Endothelial cell of umbilical vein (primary cell): ENCODE data around the gene PRPH. TPM values are rescaled to one million over a fixed set of nuclear protein-coding genes. Genes with fewer than 3 reads are reported as not detected.

Experiments
- BruUV-seq: library from RNA; stranded (reverse); fragments of 400-500 nt; replicated peaks from 2 replicates; lab custom pipeline; 2021; lab: Mats Ljungman, UMichigan
- CTCF ChIA-PET: fragments of 300-600, 350-600 bp; sonication (Branson Sonifier 250); formaldehyde crosslinking; loops from one replicate; lab custom pipeline; 2021; ENCODE audit warnings: antibody characterized with exemption, inconsistent platforms; lab: Charles Lee
- POLR2A ChIA-PET: fragments of 300-600, 350-600 bp; sonication (Branson Sonifier 250); formaldehyde crosslinking; loops from one replicate; lab custom pipeline; 2021; ENCODE audit warnings: antibody characterized with exemption, inconsistent platforms; lab: Charles Lee
- DNase-seq: peaks from one replicate; pipeline ENCODE4 v3.0.0-alpha.2; 2011; ENCODE audit warnings: low read depth, low spot score
- FAIRE-seq: peaks from 2 replicates; lab custom pipeline; 2011; peaks lifted over from hg19 to GRCh38; lab: Jason Lieb, UNC
- H2AFZ ChIP-seq: 2 replicates; pipeline ENCODE4 v1.6.0; 2012; ENCODE audit warnings: low read depth, low read length, control low read depth, inconsistent platforms
- H3K27ac ChIP-seq: 2 replicates; pipeline ENCODE4 v1.5.1; 2011; ENCODE audit warnings: low read depth, mild to moderate bottlenecking, control low read depth, low read length, moderate library complexity; ENCODE audit not compliant: insufficient read depth
- H3K27me3 ChIP-seq, 2 experiments: 2 replicates each; pipeline versions ENCODE4 v1.6.0 to v1.6.1; 2011; ENCODE audit warnings: low read length in 2 of 2, mixed read lengths in 1 of 2; ENCODE audit not compliant: control insufficient read depth in 2 of 2, insufficient read depth in 2 of 2
- H3K36me3 ChIP-seq, 2 experiments: 2 replicates in 1 of 2; 3 replicates in 1 of 2; pipeline ENCODE4 v1.5.1; 2011; ENCODE audit warnings: low read length in 2 of 2, mild to moderate bottlenecking in 1 of 2, moderate library complexity in 1 of 2; ENCODE audit not compliant: control insufficient read depth in 2 of 2, insufficient read depth in 2 of 2; ENCODE audit errors: extremely low read depth in 1 of 2
- H3K4me1 ChIP-seq: 3 replicates; pipeline ENCODE4 v1.5.1; 2011; ENCODE audit warnings: mild to moderate bottlenecking, low read length; ENCODE audit not compliant: control insufficient read depth, insufficient read depth; ENCODE audit errors: extremely low read depth
- H3K4me2 ChIP-seq: 2 replicates; pipeline ENCODE4 v1.6.1; 2011; ENCODE audit warnings: low read length, control low read depth, mixed read lengths; ENCODE audit not compliant: insufficient read depth
- H3K4me3 ChIP-seq, 3 experiments: fragments of 200-600 bp in 1 of 3; sonication (generic), shearing (Covaris generic) in 1 of 3; replicated peaks in 1 of 3; 2 replicates each; pipeline ENCODE4 v1.5.1; 2011 to 2016; ENCODE audit warnings: control low read depth in 3 of 3, low read length in 3 of 3, mild to moderate bottlenecking in 2 of 3, inconsistent platforms in 1 of 3, low read depth in 1 of 3, moderate library complexity in 1 of 3; ENCODE audit not compliant: insufficient read depth in 1 of 3
- H3K79me2 ChIP-seq: 2 replicates; pipeline ENCODE4 v1.6.0; 2012; ENCODE audit warnings: low read length, inconsistent platforms; ENCODE audit not compliant: control insufficient read depth, insufficient read depth
- H3K9ac ChIP-seq: replicated peaks from 2 replicates; pipeline ENCODE3; 2011; ENCODE audit warnings: low read length, control low read depth; ENCODE audit not compliant: insufficient read depth; ENCODE audit errors: extremely low read depth
- H3K9me1 ChIP-seq: replicated peaks from 3 replicates; pipeline ENCODE4 v1.6.0; 2011; ENCODE audit warnings: mild to moderate bottlenecking, low read length; ENCODE audit not compliant: control insufficient read depth, insufficient read depth; ENCODE audit errors: extremely low read depth
- H3K9me3 ChIP-seq: replicated peaks from 2 replicates; pipeline ENCODE4 v1.5.1; 2012; ENCODE audit warnings: low read length, inconsistent platforms; ENCODE audit not compliant: control insufficient read depth, insufficient read depth
- H4K20me1 ChIP-seq: replicated peaks from 2 replicates; pipeline ENCODE3; 2011; ENCODE audit warnings: mild to moderate bottlenecking, low read length; ENCODE audit not compliant: control insufficient read depth, insufficient read depth; ENCODE audit errors: extremely low read depth
- EZH2 ChIP-seq: IDR thresholded peaks from 2 replicates; pipeline ENCODE4 v1.6.1; 2012; ENCODE audit warnings: borderline replicate concordance, low read depth, mild to moderate bottlenecking, moderate library complexity, low read length, inconsistent platforms; ENCODE audit not compliant: severe bottlenecking
- POLR2A ChIP-seq: IDR thresholded peaks from 2 replicates; pipeline ENCODE4 v1.6.1; 2012; ENCODE audit warnings: low read depth, mild to moderate bottlenecking, control low read depth, low read length
- POLR2AphosphoS5 ChIP-seq: IDR thresholded peaks from 2 replicates; pipeline ENCODE4 v1.6.1; 2012; ENCODE audit warnings: low read depth, mild to moderate bottlenecking, control low read depth, low read length, moderate library complexity; ENCODE audit not compliant: insufficient read depth
- dilution Hi-C: fragments of 300-500 bp; cut with MboI; formaldehyde crosslinking; loops from one replicate; pipeline ENCODE4 v1.15.0; 2019; ENCODE audit warnings: low sequenced_read_pairs; ENCODE audit not compliant: extremely low pct_ligation_motif_present
- intact Hi-C: fragments of 100-400 bp; cut with micrococcal nuclease; formaldehyde crosslinking; loops from one replicate; pipeline ENCODE4 v1.10.0; 2022
- polyA plus RNA-seq, 4 experiments: library from polyadenylated mRNA; depleted of rRNA in 3 of 4; stranded (reverse) in 3 of 4; unstranded in 1 of 4; fragments of >200 nt; gene quantifications; 2 replicates each; pipeline versions ENCODE4 v1.2.1 to v1.2.3, GENCODE V29; 2011 to 2012; ENCODE audit warnings: missing spikeins in 1 of 4
- total RNA-seq: library from RNA; stranded (reverse); gene quantifications from 2 replicates; pipeline ENCODE4 v1.2.3, GENCODE V29; 2021
- TF ChIP-seq, protein P1 (sequence below), 2 donors: IDR thresholded peaks; 1 replicate in 1 of 2; 2 replicates in 1 of 2; pipeline ENCODE4 v1.5.1; 2011; ENCODE audit warnings: low read length in 2 of 2, mild to moderate bottlenecking in 2 of 2, moderate library complexity in 2 of 2, control low read depth in 1 of 2, inconsistent platforms in 1 of 2, low read depth in 1 of 2; ENCODE audit not compliant: insufficient read depth in 1 of 2; ENCODE audit errors: extremely low read depth in 1 of 2

PRPH gene
- total and polyA plus RNA-seq, 2 donors (not counting 3 experiments of a cell fraction or from before 2014, with no cell fraction given), result not detected

- BruUV-seq, result no TSS peak
- dilution Hi-C loops (no loop called here), intact Hi-C loops (loop anchor here (10.0 kb wide), 1 partner anchor 405 kb away; the partner anchor contains the start of gene TMBIM6)
- ChIA-PET POLR2A (no interaction called here), CTCF (interaction anchor here (0.9 to 2.9 kb wide), 2 partner anchors 8 to 17 kb away, joined by 5 to 105 read pairs; no protein-coding TSS in a partner anchor)
- H3K4me2 ChIP-seq, result no peak overlapping the region
- no peaks in the 10 kb centered on the region for H3K9me3 ChIP-seq
- no peak overlapping the region for H3K4me3 ChIP-seq
- H3K4me1 ChIP-seq, result peaks cover 12% of the 10 kb centered on the region
- H3K9ac ChIP-seq, result no peak overlapping the region
- H3K36me3 ChIP-seq, result no peaks in the 10 kb centered on the region
- no peaks in the 10 kb centered on the region for H4K20me1 ChIP-seq
- H3K79me2 ChIP-seq, result no peaks in the 10 kb centered on the region
- DNase-seq, result no peak
- no peak for FAIRE-seq
- TF ChIP-seq POLR2A (no peak), POLR2AphosphoS5 (no peak), EZH2 (no peak)
- TF ChIP-seq, protein P1, sequence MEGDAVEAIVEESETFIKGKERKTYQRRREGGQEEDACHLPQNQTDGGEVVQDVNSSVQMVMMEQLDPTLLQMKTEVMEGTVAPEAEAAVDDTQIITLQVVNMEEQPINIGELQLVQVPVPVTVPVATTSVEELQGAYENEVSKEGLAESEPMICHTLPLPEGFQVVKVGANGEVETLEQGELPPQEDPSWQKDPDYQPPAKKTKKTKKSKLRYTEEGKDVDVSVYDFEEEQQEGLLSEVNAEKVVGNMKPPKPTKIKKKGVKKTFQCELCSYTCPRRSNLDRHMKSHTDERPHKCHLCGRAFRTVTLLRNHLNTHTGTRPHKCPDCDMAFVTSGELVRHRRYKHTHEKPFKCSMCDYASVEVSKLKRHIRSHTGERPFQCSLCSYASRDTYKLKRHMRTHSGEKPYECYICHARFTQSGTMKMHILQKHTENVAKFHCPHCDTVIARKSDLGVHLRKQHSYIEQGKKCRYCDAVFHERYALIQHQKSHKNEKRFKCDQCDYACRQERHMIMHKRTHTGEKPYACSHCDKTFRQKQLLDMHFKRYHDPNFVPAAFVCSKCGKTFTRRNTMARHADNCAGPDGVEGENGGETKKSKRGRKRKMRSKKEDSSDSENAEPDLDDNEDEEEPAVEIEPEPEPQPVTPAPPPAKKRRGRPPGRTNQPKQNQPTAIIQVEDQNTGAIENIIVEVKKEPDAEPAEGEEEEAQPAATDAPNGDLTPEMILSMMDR (IDR thresholded peaks at IDR 0.05; ENCODE audit: extremely low read depth in 1 of 2, insufficient read depth in 1 of 2, low read depth in 1 of 2, low read length in 2 of 2), result no peak
- H2AFZ ChIP-seq, result no peak overlapping the region
- peaks cover 52 to 70% of the 10 kb centered on the region in 2 experiments for H3K27me3 ChIP-seq
- H3K27ac ChIP-seq, result no peak overlapping the region
- H3K9me1 ChIP-seq, result no peaks in the 10 kb centered on the region
These were observed 45.3 kb downstream of the PRPH start for GRCh38 chr12:49340095-49340870.
